Brain pericyte (primary cell): ENCODE data around the gene LRRC28.

Source experiments
- DNase-seq: peaks from one replicate; pipeline ENCODE4 v3.0.0-alpha.2; 2012; ENCODE audit warnings: low read depth, low spot score

The LRRC28 gene

DNA sequence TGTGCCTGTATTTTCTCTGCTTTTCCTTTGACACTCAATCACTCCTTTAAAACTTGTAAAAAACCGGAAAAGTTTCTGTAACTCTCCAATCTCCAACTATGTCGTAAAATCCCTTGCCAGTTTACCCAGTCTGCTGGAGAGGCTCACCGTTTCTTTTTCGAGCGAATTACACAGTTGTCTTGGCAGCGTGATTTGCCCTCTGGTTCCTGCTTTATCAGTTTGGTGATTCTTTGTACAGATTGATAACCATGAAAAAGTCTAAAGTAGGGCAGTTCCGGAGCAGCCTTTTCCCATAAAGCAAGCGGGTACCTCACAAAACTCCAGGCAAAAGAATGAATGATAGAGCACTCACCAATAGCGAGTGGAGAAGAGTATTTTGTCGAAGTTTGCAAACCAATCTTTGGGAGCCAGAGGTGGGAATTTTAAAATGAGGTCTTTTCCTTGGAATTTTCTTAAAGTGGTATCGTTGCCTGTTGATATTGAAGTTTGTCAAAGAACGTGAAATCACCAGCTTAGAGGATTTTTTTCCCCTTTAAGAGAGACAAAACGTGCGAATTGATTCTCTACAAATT is 1.9 kb upstream of the LRRC28 start, which contains the start of gene TTC23:
Gene TTC23 (minus strand): TSS at position 312 of the 572 bp plus-strand sequence. CDS start 20,869 bp downstream, outside the sequence.
- peak; percentile 55 for DNase-seq

DNA sequence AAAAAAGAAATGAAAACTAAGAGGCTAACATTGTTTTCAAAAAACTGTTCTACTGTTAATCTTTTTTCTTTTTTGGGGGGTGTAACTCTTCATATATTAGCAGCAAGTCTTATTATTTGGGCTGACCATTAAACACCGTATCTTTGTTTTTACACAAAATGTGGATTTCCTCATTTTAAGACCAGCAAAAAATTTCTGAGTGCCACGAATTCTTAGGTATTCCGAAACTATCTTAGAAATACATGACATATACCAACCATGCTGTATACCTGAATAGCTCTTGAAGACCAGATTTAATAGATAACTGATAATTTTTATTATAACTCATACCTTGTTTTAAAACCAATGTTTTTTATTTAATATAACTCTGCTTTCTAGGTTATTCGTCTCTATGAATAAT is 1.3 kb upstream of the LRRC28 start:
- no peak for DNase-seq

DNA sequence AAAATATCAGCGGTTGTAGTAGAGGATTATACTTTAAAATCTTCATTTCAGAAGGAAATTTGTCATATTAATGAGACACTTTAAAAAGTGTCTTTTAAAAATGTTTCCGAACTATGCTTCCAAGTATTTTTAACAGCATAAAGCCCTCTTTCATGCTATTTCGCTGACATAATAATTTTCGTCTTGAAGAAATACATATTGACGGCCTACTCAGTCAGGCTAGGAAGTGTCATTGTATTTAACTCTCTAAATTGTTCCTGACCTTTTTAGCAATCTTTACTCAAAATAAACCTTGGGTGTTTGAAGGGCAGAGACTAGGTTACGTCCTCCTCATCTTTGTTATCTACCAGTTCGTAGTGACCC is 806 bp upstream of the LRRC28 start:
- no peak for DNase-seq

DNA sequence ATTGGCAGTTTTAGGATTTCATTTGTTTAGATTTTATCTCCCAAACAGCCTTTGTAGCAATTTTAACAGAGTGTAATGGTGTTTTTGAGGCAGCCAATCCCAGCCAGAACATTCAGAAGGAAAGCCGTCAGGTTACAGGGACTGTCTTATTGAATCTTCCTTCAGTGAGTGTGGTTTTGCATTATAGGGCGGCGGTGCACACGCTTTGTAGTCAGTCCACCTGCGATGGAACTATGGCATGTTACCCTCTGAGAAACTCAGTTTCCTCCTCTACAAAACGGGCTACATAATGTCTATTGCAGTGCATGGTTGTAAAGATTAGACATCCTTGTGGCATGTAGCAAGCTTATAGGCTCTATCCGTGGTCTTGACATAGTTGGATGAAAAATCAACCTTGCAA is 1.0 kb downstream of the LRRC28 start:
- DNase-seq: no peak

DNA sequence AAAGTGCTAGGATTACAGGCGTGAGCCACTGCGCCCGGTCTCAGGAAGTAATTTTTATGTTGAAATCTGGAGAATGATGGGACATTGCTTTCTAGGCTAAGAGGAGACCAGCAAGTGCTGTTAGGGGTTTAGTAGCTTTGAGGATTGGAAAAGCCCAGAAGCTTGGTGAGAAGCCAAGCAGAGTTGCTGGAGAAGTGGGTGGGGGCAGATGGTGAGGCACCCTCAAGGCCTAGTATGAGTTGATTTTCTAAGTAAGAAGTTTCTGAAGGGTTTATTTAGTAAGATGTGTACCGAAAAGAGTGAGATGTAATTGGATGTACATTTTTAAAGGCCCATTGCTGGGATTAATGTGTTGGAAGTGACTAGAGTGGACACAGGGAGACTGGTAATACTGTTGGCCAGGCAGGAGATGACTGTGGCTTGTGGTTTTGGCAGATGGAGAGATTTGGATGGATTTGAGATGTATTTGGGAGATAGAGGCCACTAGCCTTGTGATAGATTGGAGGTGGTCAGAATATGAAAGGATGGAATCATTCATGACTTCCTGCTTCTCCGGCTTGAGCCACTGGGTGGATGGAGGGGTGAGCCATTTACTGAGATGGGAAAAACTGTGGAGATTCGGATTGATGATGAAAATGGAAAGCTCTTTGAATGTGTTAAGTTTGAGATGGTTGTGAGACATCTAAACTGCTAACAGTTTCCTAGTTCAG is 2.3 kb downstream of the LRRC28 start:
- no peak for DNase-seq

DNA sequence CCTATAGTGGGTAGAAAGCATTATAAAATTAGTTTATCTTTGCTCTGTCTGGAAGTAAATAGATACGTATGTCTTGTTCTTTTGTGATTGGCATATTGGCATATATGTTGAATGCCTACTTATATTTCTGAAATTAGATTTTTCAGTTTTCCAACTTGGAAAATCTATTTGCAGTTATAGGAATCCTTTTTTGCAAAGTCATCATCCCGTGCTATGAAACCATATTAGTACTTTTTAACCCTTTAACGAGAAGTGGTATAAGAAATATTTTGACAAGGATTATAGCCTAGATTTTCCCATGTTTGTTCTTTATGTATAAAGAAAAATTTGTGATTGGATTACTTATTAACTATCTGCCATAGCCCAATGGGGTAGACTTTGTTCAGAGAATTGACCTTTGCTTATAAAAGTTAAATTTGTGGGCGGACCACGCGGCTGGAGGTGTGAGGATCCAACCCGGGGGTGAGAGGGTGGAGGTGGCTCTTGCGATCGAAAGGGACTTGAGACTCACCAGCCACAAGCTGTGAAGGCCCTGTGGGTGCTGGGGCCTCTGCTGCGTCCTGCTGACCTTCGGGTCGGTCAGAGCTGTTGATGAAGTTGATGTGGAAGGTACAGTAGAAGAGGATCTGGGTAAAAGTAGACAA is 5.9 kb downstream of the LRRC28 start:
- DNase-seq: no peak

DNA sequence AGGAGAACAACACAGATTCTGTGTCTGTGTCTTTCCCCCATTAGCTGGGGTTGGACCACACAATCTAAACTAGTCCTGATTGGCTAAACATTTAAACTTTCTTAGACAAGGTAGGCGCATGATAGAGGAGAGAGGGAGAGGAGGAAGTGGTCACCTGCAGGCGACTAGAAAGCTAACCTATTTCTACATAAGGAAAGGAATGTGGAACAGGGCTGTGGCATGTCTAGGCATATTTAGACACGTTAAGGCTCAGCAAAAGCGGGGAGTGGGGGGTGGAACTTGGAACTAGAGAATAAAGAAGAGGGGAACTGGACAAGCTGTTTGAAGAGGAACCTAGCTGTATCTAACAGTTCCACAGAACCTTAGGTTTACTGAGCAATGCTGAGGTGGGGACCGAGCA is 12.8 kb downstream of the LRRC28 start:
- DNase-seq: no peak

DNA sequence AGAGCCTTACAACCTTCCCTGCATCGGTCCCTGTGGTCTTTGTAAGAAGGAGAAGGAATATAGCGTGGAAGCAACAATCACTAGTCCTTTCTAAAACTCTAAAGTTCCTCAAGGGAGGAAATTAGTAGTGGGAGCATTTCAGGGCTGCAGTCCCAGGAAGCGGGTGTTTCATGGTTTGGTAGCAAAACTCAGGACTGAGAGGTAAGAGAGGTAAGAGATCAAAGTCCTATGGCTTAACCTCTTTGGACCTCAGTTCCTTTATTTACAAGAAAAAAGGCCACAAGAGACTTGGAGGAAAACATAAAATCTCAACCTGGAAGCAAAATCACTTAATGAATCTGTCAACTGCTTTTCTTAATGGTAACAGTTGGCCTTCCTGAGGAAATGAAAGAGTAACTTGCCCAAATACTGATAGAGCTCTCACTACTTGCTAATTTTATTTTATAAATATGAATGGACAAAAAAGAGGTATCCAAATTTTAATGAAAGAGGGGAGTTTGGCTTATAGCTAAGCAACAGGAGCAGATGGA is 14.3 kb downstream of the LRRC28 start:
- no peak for DNase-seq

DNA sequence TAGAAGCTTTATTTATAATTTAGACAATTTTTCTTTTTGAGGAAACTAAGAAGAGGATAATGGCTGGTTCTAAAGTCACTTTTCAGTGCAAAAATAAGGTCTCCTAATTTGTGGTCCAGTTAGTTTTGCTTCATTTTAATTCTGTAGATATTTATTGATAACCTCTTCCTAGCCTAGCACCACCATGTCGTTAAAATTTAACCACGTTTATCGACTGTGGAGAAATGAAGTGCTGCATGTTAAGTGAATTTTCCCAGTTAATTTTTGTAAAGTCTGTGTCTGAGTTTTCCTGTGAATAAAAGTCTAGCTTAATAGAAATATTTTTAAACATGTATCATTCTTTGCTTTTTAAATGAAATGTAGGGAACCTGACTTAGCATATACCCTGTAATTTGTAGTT is 16.7 kb downstream of the LRRC28 start:
- DNase-seq: no peak

DNA sequence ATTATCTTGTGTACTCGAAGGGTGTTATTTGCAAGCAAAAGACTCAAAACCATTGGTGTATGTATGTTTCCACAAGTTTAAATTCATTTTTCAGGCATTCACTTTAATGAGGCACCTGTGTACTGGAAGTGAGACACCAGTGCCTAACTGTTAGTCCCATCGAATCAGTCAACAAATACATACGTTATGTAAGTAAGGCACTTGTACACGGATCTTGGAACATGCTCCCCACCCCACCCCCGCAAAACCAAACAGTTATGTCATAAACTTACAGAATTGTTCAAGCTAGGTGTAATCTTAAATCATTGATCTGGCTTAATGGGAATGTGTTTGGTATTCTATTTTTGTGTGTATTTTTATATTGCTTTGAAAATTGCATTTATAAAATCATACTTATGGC is 17.1 kb downstream of the LRRC28 start:
- no peak for DNase-seq

DNA sequence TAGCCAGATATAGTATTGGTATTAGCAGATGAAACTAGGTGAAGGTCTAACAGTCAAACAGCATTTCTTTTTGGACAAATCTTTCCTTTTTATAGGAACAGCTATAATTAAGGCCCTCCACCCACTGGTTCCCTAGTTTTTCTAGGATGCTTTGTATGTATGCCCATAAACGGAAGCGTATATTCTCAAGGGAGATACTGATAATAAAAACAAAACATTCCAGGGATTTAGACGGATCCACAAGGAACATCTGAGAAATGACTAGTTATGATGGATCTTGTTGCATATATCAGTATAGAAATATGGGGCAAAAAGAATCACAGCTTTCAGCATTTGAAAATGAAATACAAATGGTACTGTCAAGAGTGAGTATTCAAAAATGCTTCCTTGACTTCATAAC is 22.5 kb downstream of the LRRC28 start:
- DNase-seq: no peak

DNA sequence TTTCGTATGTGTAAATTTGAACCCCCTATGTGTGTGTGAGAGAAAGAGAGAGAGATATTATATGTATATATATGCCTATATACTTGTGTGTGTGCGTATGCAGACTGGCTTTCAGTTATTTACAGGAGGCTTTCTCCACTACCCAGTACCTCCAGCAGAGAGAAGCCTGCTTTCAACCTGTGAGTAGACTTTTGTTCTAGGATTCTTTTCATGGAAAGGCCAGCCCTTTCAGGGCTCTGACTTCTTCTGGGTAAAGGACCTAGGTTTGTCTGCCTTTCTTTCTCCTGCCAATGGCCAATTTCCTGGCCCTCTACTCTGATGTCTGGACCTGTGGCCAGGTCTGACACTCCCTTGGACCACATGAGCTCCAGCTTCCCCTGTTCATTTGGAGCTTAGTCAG is 23.8 kb downstream of the LRRC28 start:
- no peak for DNase-seq

DNA sequence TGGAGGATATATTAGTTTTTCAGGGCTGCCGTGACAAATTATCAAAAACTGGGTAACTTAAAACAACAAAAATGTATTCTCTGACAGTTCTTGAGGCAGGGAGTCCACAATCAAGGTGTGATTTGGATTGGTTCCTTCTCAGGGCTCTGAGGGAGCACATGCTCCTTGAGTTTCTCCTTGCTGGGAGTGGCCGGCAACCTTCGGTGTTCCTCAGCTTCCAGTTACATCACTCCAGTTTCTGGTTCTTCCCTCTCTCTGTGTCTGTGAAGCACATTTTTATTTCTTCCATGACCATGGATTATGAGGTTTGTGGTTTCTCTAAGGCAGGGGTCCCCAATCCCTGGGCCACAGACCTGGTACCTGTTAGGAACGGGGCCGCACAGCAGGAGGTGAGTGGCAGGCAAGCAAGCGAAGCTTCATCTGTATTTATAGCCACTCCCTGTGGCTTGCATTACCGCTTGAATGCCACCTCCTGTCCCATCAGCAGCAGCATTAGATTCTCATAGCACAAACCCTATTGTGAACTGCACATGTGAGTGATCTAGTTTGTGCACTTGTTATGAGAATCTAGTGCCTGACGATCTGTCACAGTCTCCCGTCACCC is 24.3 kb downstream of the LRRC28 start:
- DNase-seq: no peak

DNA sequence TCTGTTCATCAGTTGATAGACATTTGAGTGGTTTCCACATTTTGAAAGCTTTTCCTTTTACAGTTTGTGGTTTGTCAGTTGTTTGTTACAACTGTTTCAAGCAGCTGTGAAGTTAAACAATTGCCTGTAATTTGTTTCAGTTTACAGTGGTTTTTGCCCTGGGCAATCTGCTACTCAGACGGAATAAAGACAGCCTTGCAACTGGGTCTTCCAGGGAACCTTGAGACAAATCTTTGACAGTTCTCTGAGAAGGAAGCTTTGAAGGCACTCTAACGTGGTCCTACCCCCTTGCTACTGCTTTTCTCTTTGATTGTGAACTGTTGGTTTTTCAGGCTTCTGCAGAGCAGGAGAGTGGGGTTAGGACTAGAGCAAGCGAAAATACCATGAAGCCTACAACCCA is 28.0 kb downstream of the LRRC28 start:
- no peak for DNase-seq

DNA sequence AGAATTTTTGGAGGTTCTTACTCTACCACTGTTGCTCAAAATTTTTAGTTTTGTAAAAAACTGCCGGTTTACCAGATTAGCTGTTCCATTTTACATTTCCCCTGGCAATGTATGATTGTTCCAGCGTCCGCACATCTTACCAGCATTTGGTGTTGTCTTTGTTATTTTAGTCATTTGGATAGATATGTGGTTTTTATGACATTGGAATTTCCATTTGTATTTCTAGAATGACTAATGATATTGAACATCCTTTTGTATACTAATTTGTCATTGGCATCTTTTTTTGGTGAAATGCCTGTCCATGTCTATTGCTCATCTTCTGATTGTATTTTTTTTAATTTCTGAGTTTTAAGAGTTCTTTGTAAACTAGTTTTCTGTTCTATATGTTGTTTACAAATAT is 28.5 kb downstream of the LRRC28 start:
- DNase-seq: no peak

DNA sequence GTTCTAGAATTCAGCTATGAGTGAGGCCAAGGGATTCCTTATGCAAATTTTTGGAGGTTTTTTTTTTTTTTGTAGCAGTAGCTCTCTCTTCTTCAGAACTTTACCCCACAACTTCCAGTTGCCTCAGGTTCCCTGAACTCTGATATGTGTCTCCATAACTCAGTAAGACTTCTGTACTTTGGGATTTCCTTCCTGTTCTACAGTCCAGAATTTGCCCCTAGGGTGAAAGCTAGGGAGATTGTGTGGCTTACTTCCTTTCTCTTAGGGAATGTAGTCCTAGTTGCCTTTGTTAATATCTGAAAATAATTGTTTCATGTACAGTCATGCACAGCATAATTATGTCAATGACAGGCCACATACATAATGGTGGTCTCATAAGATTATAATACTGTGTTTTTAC is 30.8 kb downstream of the LRRC28 start:
- no peak for DNase-seq

DNA sequence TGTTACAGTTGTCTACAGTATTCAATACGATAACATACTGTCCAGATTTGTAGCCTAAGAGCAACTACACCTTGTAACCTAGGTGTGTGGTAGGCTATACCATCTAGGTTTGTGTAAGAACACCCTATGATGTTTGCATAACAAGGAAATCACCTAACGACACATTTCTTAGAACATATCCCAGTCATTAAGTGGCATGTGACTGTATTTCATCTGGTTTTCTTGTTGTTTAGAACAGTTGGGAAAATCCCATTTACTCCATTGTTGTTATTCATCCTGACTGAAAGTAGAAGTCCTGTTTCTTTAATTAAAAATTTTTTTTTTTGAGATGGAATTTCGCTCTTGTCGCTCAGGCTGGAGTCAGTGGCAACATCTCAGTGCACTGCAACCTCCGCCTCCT is 31.3 kb downstream of the LRRC28 start:
- DNase-seq: no peak

DNA sequence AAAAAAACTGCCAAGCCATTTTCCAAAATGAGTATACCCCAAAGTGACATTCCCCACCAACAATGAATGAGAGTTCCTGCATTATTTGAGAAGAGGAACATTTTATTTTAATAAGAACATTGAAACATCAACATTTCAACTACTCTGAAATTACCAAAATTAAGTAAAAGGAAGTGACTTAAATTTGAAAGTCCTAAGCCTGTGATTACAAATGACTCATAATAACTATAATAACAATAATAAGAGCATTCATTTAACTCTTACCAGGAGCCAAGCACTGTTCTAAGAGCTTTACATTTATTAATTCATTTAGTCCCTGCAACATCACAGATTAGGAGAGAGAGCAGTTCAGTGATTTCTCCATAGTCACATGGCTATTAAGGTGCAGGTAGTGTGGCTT is 32.4 kb downstream of the LRRC28 start:
- no peak for DNase-seq

DNA sequence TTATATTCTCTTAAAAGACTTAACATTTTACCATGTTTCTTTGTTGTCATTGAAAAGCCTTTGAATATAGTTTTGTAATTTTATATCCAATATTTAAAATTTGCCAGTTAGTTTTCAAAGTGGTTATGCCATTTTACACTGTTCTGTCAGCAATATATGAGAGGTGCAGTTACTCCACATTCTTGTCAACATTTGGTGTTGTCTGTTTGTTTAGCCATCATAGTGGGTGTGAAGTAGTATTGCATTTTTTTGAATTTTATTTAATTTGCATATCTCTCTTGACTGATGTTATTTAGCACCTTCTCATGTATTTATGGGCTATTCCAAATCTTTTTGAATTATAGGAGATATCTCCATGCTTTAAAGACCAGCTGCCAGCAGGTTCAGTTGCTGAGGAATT is 40.4 kb downstream of the LRRC28 start:
- DNase-seq: no peak

DNA sequence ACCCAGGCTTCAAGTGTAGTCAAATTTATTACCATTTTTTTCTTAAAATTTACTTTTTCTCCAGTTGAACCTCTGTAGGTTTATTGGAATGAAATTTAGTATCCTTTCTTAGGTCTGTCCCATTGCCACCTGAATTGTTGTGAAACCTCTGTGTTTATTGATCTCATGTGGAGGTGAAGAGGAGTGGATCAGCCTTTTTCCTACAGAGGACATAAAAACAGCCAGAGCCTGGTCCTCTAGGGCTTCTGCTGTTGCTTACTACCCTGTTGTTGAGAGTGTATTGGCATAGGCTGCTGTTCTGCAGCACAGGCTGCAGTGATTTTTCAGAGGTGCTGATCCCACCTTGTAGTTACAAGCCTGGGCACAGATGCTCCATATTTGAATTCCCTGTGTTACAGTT is 44.6 kb downstream of the LRRC28 start:
- no peak for DNase-seq

DNA sequence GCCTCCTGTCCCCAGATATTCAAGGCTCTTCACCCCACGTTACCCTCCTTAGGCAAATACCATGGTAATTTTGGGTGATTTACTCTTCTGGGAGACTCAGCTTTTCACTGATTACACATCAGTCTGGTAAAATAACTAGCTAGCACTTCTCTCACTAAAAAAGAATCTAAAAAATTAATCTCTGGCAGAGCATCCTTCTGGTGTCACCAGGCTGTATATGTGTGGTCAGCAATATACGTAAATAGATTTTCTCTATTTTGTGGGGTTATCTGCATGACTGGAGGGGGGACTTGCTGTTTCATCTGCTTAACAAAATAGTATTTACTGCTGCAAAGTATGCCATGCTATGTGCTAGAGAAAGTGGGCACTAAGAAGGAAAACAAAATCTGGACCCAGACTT is 45.1 kb downstream of the LRRC28 start:
- DNase-seq: no peak

DNA sequence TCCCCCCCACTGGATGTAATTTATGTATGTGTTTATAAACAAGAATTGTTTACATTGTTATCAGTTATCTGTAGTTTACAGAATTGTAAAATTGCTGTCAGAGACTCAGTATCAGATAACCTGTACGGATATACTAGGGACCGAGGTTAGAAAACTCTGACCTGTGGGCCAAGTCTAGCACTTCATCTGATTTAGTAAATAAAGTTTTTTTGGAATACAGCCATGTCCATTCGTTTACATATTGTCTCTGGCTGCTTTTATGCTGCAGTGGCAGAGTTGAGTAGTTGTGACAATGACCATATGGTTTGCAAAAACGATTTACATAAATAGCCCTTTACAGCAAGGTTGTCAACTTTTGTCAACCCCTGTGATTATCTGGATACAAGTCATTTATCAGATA is 52.6 kb downstream of the LRRC28 start:
- no peak for DNase-seq
